PC-9 (cell line): ENCODE measurements around the gene HMGCS1. TPM values are rescaled to one million over a fixed set of nuclear protein-coding genes. Genes with fewer than 3 reads are reported as not detected.

Source experiments
- BruUV-seq: library from RNA; stranded (reverse); fragments of 400-500 nt; replicated peaks from 2 replicates; lab custom pipeline; 2021; lab: Mats Ljungman, UMichigan
- CTCF ChIA-PET: fragments of 300-600 bp; sonication (Branson Sonifier 250); formaldehyde crosslinking; loops from one replicate; lab custom pipeline; 2022; ENCODE audit warnings: antibody characterized with exemption; lab: Charles Lee
- POLR2A ChIA-PET: fragments of 300-600 bp; sonication (Branson Sonifier 250); formaldehyde crosslinking; loops from one replicate; lab custom pipeline; 2022; ENCODE audit warnings: antibody characterized with exemption; ENCODE audit not compliant: unreplicated experiment; lab: Charles Lee
- DNase-seq, 2 experiments: peaks; one replicate each; pipeline versions ENCODE4 v3.0.0 to v3.0.0-alpha.2; 2015 to 2022; ENCODE audit warnings: mixed read lengths in 1 of 2
- H2AFZ ChIP-seq: fragments of 200-600 bp; sonication (generic); 2 replicates; pipeline ENCODE4 v1.8.1; 2017; ENCODE audit warnings: antibody characterized with exemption
- H3F3A ChIP-seq: fragments of 200-600 bp; sonication (generic); 2 replicates; pipeline ENCODE4 v1.8.1; 2017; ENCODE audit warnings: antibody characterized with exemption, mild to moderate bottlenecking, low read depth; ENCODE audit not compliant: insufficient read depth
- H3K27ac ChIP-seq: fragments of 200-600 bp; sonication (generic); 2 replicates; pipeline ENCODE4 v1.6.1; 2016; ENCODE audit warnings: mixed run types
- H3K27me3 ChIP-seq: fragments of 200-600 bp; sonication (generic); 2 replicates; pipeline ENCODE4 v1.6.1; 2016; ENCODE audit warnings: low read depth, mixed run types; ENCODE audit not compliant: insufficient read depth
- H3K36me3 ChIP-seq: fragments of 200-600 bp; sonication (generic); 2 replicates; pipeline ENCODE4 v1.6.1; 2016; ENCODE audit warnings: low read depth, mixed run types
- H3K4me1 ChIP-seq: fragments of 200-600 bp; sonication (generic); replicated peaks from 2 replicates; pipeline ENCODE4 v1.6.1; 2016; ENCODE audit warnings: mixed run types; ENCODE audit not compliant: insufficient read depth
- H3K4me2 ChIP-seq: fragments of 200-600 bp; sonication (generic); 2 replicates; pipeline ENCODE4 v1.6.1; 2017; ENCODE audit warnings: mixed run types
- H3K4me3 ChIP-seq: fragments of 200-600 bp; sonication (generic); 2 replicates; pipeline ENCODE4 v1.6.1; 2016; ENCODE audit warnings: mixed run types
- H3K79me2 ChIP-seq: fragments of 200-600 bp; sonication (generic); 2 replicates; pipeline ENCODE4 v1.6.1; 2017; ENCODE audit warnings: low read depth, mixed run types
- H3K9me2 ChIP-seq: fragments of 200-600 bp; sonication (generic); 2 replicates; pipeline ENCODE4 v1.8.1; 2017; ENCODE audit warnings: mild to moderate bottlenecking; ENCODE audit not compliant: insufficient read depth
- H3K9me3 ChIP-seq: fragments of 200-600 bp; sonication (generic); 2 replicates; pipeline ENCODE4 v1.8.1; 2016; ENCODE audit warnings: low read depth; ENCODE audit not compliant: insufficient read depth
- H4K20me1 ChIP-seq: fragments of 200-600 bp; sonication (generic); 2 replicates; pipeline ENCODE4 v1.8.1; 2017; ENCODE audit not compliant: insufficient read depth
- CTCF ChIP-seq: fragments of 200-600 bp; sonication (generic); conservative IDR thresholded peaks from 2 replicates; pipeline ENCODE4 v1.6.1; 2017; ENCODE audit warnings: mixed run types, antibody characterized with exemption, mild to moderate bottlenecking, moderate library complexity
- EZH2 ChIP-seq: fragments of 200-600 bp; sonication (generic); IDR thresholded peaks from 2 replicates; pipeline ENCODE4 v1.8.0; 2017; ENCODE audit warnings: antibody characterized with exemption, low read depth
- intact Hi-C: fragments of 100-400 bp; cut with micrococcal nuclease; formaldehyde crosslinking; loops from one replicate; pipeline ENCODE4 v1.10.0; 2022; ENCODE audit not compliant: unreplicated experiment
- total RNA-seq: library from RNA; stranded (reverse); gene quantifications from 2 replicates; pipeline ENCODE4 v1.2.3, GENCODE V29; 2021

HMGCS1 gene
- total RNA-seq, 1 experiment from 2014 or later: 189 TPM

GRCh38 chr5:43357878-43358281 is 44.7 kb upstream of the HMGCS1 start:
- intact Hi-C loops: no loop called here
- no peak for DNase-seq
- no peaks in the 10 kb centered on the region for H3K9me2 ChIP-seq
- no TSS peak for BruUV-seq
- no peaks in the 10 kb centered on the region; the same call in 1 of the 2 replicates for H3K27me3 ChIP-seq
- no peaks in the 10 kb centered on the region for H3K36me3 ChIP-seq
- no peaks in the 10 kb centered on the region for H3K79me2 ChIP-seq
- no peak overlapping the region for H3K4me3 ChIP-seq
- no peak overlapping the region for H2AFZ ChIP-seq
- no peaks in the 10 kb centered on the region for H3F3A ChIP-seq
- no peaks in the 10 kb centered on the region for H3K4me1 ChIP-seq
- H3K27ac ChIP-seq: no peak overlapping the region
- H3K4me2 ChIP-seq: no peak overlapping the region
- H4K20me1 ChIP-seq: no peaks in the 10 kb centered on the region
- peaks cover 13% of the 10 kb centered on the region for H3K9me3 ChIP-seq
- ChIA-PET POLR2A (no interaction called here), CTCF (no interaction called here)
- TF ChIP-seq CTCF (no peak), EZH2 (no peak)

- Histone ChIP-seq H3K9me3 (peaks cover 13% of the 10 kb centered on the region), H3K4me3 (no peak overlapping the region), H4K20me1 (no peaks in the 10 kb centered on the region), H3K4me2 (no peak overlapping the region), H3K9me2 (no peaks in the 10 kb centered on the region), H3K79me2 (no peaks in the 10 kb centered on the region), H3F3A (no peaks in the 10 kb centered on the region), H3K27ac (no peak overlapping the region), H3K27me3 (no peaks in the 10 kb centered on the region; the same call in 1 of the 2 replicates), H3K36me3 (no peaks in the 10 kb centered on the region), H3K4me1 (no peaks in the 10 kb centered on the region), H2AFZ (no peak overlapping the region)
- ChIA-PET POLR2A (no interaction called here), CTCF (interaction anchor here (0.7 kb wide), 1 partner anchor 299 kb away, joined by 3 read pairs; no protein-coding TSS in a partner anchor)
- no peak for DNase-seq
- intact Hi-C loops: no loop called here
- BruUV-seq: no TSS peak
- TF ChIP-seq CTCF: no peak
- no peak for TF ChIP-seq EZH2
These were observed 43.9 kb upstream of the HMGCS1 start for GRCh38 chr5:43357067-43357466.

DNA sequence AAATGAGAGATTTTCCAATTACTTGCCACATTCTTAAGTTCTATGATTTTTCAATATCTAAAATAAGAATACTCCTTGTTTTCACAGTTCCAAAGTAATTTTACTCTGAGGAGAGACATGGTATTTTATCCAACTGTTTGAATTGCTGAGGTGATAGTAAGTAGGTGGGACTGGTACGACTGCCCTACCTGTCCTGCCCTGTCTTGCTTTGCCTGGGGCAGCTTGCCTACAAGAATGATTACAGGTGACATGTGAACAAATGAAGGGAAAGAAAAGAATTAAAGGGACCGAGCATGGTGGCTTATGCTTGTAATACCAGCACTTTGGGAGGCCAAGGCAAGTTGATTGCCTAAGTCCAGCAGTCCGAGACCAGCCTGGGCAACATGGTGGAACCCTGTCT is 41.6 kb upstream of the HMGCS1 start:
- H3K9me3 ChIP-seq: peaks cover 5% of the 10 kb centered on the region
- TF ChIP-seq EZH2 (no peak), CTCF (no peak)
- H4K20me1 ChIP-seq: no peaks in the 10 kb centered on the region
- ChIA-PET POLR2A (no interaction called here), CTCF (no interaction called here)
- H3F3A ChIP-seq: no peaks in the 10 kb centered on the region
- H3K36me3 ChIP-seq: no peaks in the 10 kb centered on the region
- H3K79me2 ChIP-seq: no peaks in the 10 kb centered on the region
- H2AFZ ChIP-seq: no peak overlapping the region
- no peak overlapping the region for H3K4me3 ChIP-seq
- H3K27ac ChIP-seq: no peak overlapping the region
- no TSS peak for BruUV-seq
- H3K4me2 ChIP-seq: no peak overlapping the region
- intact Hi-C loops: no loop called here
- no peak for DNase-seq
- no peaks in the 10 kb centered on the region; the same call in 1 of the 2 replicates for H3K27me3 ChIP-seq
- no peaks in the 10 kb centered on the region for H3K9me2 ChIP-seq
- no peaks in the 10 kb centered on the region for H3K4me1 ChIP-seq
